Spleen (tissue), 7 donors: Measurements from ENCODE around the gene TUBA1C.

Source experiments
- POLR2A ChIP-seq, 3 donors: fragments of 450-650 bp; IDR thresholded peaks; one replicate each; pipeline ENCODE4 v1.5.1; 2017; ENCODE audit warnings: antibody characterized with exemption in 3 of 3, mild to moderate bottlenecking in 1 of 3
- POLR2AphosphoS5 ChIP-seq, 3 donors: sonication (generic); formaldehyde crosslinking; IDR thresholded peaks; one replicate each; pipeline ENCODE4 v1.5.1; 2017; ENCODE audit warnings: antibody characterized with exemption in 3 of 3
- TF ChIP-seq, protein P1 (sequence below), 11 experiments: fragments of 200-600 bp in 7 of 11; fragments of 450-650 bp in 4 of 11; sonication (generic) in 4 of 11; IDR thresholded peaks in 8 of 11; conservative IDR thresholded peaks in 3 of 11; 1 replicate in 7 of 11; 2 replicates in 4 of 11; pipeline versions ENCODE4 v1.4.0 to v1.8.0; 2016 to 2021; ENCODE audit warnings: antibody characterized with exemption in 11 of 11, inconsistent platforms in 4 of 11, mild to moderate bottlenecking in 1 of 11
- donor health status: DM: no; HTN: no; CAD: no; lungs with moderate emphysema.
- donor health status: DM: no; HTN: no; CAD: no.
- donor health status: DM: no; HTN: no; CAD: no.

DNA sequence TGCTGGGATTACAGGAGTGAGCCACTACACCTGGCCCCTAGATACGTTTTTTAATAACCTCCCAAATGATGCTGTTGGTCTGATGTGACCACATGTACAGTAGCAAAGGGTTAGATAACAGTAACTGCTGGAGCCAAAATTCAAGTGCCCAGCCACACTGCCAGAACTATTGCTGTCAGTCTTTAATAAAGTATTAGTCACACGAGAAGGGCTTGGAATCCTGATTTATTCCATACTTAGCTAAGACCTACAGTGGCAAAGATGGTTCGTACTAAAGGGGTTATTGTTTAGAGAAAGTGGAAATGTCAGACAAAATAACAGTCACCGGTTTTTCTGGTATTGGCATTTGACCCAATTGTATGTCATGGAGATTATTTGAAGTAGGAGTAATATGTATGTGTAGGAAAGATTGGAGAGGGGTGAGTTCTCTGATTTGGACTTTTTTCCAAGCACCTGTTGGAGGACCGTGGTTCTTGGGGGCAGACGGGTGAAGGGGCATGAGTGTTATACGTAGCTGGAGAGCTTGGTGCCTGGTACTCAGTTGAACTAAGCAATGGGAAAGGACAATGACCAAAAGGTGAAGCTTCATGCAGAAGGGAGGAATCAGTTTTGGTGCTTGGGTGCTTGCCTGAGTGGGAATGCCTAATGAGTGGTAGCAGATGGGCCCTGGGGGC is 9.7 kb downstream of the TUBA1C start:
- no peak for TF ChIP-seq POLR2AphosphoS5 (IDR thresholded peaks at IDR 0.05)
- TF ChIP-seq POLR2A (IDR thresholded peaks at IDR 0.05), result no peak
- TF ChIP-seq, protein P1, sequence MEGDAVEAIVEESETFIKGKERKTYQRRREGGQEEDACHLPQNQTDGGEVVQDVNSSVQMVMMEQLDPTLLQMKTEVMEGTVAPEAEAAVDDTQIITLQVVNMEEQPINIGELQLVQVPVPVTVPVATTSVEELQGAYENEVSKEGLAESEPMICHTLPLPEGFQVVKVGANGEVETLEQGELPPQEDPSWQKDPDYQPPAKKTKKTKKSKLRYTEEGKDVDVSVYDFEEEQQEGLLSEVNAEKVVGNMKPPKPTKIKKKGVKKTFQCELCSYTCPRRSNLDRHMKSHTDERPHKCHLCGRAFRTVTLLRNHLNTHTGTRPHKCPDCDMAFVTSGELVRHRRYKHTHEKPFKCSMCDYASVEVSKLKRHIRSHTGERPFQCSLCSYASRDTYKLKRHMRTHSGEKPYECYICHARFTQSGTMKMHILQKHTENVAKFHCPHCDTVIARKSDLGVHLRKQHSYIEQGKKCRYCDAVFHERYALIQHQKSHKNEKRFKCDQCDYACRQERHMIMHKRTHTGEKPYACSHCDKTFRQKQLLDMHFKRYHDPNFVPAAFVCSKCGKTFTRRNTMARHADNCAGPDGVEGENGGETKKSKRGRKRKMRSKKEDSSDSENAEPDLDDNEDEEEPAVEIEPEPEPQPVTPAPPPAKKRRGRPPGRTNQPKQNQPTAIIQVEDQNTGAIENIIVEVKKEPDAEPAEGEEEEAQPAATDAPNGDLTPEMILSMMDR (IDR thresholded peaks at IDR 0.05 in 8 of 11, conservative IDR thresholded peaks at IDR 0.05 in 3 of 11), result no peak
